Fibroblast of the conjunctiva (primary cell): Measurements from ENCODE around the gene TFF2.
A peak's percentile ranks its signal among the peaks of the same experiment; 100 is the strongest.

ENCODE experiments used
- DNase-seq: peaks from one replicate; pipeline ENCODE4 v3.0.0-alpha.2; 2010; ENCODE audit warnings: low read depth

The TFF2 gene

GRCh38 chr21:42384156-42384945 is 33.6 kb upstream of the TFF2 start:
- no peak for DNase-seq

DNA sequence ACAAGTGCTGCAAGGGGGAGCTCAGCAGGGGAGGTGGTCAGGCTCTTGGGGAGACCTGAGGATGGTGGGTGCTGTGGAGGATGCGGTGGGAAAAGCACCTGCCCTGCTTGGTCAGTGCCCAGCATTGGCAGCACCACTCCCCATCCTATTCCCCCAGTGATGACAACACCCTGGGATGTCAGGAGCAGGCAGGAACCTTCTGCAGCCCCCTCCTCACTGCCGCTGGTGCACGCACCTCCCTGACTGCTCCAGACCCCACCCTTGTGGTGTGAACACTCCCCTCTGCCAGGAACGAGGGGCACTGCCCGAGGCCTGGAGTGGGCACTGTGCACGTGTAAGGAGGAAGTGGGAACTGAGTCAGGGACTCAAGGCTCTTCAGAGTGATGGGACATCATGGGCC is 32.5 kb upstream of the TFF2 start:
- DNase-seq: no peak

- DNase-seq: no peak
Measured at GRCh38 chr21:42382915-42383314, 32.1 kb upstream of the TFF2 start.

DNA sequence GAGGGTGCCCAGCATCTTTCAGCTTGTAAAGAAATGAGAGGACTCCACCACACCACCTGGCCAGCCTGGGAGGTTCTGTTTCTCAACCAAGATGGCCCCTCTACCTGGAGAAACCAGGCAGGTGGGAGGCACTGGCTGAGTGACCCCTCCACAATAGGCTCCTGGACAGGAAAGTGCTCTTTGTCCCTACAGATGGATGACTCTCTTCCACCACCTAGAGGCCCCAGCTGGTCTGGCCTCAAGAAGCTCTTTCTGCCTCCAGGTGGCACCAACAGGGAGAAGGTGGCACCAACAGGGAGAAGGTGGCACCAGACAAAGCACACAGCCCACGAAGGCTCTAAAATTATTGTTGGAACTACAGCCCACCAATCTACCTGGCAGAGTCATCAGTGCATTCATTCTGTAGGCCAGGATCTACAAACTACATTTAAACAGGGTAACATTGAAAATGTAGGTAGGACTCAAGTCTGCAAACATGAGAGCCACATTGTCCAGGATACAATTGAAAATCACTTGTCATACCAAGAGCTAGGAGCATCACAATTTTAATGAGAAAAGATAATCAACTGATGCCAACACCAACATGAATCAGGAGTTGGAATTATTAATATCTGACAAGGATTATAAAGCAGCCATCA is 30.7 kb upstream of the TFF2 start:
- DNase-seq: peak; percentile 4

DNA sequence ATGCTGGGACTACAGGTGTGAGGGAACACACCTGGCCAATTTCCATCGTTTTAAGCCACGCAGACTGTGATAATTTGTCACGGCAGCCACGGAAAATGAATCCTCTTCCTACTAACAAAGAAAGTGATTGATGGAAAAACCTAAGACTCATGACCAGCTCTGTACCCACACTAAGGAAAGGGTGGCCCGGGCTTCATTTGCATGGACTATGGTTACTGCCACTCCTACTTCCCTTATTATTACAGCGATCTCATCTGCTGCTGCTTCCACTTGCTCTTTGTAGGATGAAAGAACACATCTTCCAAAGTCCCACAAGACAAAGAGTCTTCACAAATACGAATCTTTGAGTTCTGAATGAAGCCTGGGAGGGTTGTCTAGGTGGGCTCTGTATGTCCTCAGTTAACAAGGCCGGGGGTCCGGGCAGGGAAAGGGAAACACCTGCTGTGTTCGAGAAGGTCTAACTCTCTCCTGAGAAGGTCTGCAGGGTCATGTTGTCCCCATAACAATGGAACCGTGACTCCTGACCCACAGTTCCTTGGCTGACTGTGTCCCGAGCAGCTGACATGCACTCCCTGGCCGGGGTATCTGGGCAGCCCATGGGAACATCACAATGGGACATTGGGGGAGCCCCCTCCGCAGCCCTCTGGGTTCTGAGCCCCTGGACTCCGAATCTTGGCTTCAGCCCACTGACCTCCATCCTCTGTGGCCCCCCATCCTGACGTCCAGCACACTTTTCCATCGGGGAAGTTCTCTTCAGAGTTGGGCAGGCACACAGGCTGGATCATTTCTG is 28.8 kb upstream of the TFF2 start:
- DNase-seq: no peak

GRCh38 chr21:42378418-42378817 is 27.6 kb upstream of the TFF2 start:
- no peak for DNase-seq

GRCh38 chr21:42377951-42378340 is 27.2 kb upstream of the TFF2 start:
- DNase-seq: no peak

DNA sequence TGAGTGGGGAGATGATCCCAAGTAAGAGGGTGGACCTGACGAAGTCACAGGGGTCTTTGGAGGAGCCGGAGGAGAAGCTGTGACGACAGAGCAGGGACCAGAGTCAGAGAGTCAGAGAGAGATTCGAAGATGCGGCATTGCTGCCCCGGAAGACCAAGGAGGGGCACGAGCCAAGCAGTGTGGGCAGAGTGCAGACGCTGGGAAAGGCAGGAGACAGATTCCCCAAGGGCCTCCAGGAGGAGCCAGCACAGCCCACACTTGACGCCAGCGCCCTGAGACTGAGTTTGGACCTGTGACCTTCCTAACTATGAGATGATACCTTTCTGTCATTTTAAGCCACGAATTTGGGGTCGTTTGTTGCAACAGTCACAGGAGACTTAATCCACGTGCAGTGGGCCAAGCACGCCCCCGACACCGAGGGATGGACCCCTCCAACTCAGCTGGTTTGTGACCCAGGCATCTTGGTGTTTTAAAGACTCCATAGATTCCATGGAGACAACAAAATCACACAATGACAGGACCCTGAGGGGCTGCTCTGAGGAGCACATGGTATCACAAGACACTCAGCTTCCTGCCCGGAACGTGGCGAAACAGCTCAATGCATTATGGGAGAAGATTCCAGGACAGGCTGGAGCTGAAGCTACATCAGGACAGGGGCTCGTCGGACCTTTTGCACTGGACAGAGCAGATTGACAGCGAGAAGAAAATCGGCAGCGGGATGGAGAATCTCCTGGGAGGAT is 26.6 kb upstream of the TFF2 start:
- DNase-seq: no peak

DNA sequence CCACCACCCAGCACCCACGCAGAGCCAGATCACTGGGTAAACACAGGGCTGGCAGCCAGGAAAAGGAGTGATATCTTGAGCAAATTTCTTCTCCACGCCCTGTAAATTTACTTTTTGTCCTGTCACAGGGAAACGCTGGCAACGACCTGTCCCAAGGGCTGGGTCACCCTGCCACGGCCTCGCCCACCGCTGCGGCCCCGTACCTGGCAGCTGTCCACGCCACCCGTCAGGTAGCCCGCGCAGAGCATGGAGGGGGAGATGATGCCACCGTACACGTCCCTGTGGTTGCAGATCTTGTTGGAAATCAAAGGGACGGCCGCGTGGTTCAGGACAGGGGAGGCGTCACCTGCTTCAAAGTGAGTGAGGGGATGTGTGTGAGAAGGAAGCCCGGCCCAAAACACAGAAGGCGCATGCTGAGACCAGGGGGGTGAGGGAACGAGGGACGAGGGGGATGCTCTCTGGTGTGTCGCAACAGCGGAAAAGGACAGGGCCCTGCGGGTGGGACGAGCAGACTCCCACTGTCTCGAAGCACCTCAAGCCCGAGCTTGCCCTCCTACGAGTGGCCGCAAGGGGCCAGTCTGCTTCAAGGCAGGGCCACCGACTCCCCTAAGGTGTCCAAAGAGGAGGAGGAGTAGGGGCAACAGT is 25.7 kb upstream of the TFF2 start:
- DNase-seq: no peak

- DNase-seq: no peak
Measured at GRCh38 chr21:42375966-42376337, 25.2 kb upstream of the TFF2 start.

- no peak for DNase-seq
Measured at GRCh38 chr21:42375506-42375905, 24.7 kb upstream of the TFF2 start.

GRCh38 chr21:42374864-42375499 is 24.2 kb upstream of the TFF2 start:
- no peak for DNase-seq

DNA sequence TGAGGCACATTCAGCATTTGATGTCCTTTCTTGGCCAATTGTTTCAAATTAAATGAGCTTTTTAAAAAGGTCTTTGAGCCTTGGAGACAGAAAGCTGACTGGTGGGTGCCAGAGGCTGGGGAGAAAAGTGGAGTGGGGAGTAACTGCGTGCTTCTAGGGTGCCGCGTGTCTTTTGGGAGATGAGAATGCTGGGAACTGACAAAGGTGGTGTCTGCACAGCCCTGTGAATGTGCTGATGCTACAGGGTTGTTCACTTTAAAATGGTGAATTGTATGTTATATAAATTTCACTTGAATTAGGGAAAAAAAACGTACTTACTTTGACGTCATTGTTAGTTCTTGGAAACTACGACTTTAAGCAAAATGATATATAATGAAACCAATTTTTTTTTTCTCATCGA is 23.7 kb upstream of the TFF2 start:
- DNase-seq: no peak

- DNase-seq: no peak
Measured at GRCh38 chr21:42373908-42374455, 23.2 kb upstream of the TFF2 start.

GRCh38 chr21:42373196-42373907 is 22.6 kb upstream of the TFF2 start:
- no peak for DNase-seq

DNA sequence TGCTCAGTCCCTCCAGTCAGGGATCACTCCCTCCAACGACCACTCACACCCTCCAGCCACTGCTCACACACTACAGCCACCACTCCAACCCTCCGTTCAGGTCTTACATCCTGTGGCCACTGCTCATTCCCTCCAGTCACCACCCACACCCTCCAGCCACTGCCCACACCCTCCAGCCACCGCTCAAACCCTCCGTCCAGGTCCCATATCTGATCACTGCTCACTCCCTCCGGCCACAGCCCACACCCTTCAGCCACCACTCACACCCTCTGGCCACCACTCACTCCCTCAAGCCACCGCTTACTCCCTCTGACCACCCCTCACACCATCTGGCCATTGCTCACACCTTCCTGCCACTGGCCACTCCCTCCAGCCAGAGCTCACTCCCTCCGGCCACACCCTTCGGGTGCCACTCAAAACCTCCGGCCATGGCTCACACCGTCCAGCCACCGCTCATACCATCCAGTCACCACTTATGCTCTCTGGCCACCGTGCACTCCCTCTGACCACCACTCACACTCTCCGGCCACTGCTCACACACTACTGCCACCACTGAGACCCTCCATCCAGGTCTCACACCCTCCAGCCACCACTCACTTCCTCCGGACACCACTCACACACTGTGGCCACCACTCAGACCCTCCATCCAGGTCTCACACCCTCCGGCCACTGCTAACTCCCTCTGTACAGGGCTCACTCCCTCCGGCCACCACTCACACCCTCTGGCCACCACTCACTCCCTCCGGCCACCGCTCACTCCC is 20.3 kb upstream of the TFF2 start:
- DNase-seq: no peak

GRCh38 chr21:42369821-42370220 is 19.0 kb upstream of the TFF2 start:
- DNase-seq: no peak

DNA sequence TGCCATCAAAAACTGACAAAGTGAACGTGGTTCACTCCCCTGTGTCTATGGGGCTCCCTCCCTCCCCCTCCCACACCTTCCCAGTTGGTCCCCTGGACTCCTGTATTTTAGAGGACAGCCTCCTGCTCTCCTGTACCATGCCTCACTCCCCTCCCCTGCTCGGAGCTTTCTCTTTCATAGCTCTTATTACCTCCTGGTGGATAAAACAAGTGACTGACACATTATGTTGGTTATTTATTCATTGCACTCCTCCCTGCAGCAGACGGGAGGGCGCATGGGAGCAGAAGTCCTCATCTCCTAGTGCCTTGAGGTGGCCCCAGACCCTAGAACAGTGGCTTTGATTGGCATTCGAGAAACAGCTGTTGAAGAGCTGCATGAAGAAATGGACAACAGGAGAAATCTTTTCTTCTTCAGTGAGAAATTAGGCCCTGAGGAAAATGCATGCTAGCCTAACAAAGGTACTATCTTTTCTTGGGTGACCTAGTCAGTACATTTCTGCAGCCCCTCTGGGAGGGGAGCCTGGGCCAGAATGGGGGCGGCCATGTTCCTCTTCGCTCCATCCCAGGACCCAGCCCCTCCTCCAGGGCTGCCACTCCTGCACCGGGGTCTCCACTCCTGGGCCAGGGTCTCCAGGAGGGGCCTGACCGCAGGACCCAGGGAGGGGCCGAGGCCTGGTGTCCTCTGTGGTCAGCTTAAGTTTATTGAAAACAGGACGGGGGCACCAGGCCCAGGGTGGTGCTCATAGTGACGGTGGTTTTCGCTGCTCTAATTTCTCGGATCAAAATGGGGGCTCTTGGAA is 16.8 kb upstream of the TFF2 start:
- DNase-seq: no peak
